RWPE2 (cell line): Measurements from ENCODE around the gene DALRD3.
A peak's percentile ranks its signal among the peaks of the same experiment; 100 is the strongest.

Source experiments
- ATAC-seq: fragments of 200-7000 bp; cut with Tn5 transposase; 3 replicates; pipeline ENCODE4 v1.9.1; 2021; ENCODE audit warnings: low read depth
- DNase-seq: peaks from one replicate; pipeline ENCODE4 v3.0.0-alpha.2; 2020; ENCODE audit warnings: low spot score
- H3K27ac ChIP-seq: fragments of 450-650 bp; 2 replicates; pipeline ENCODE4 v1.5.1; 2017; ENCODE audit warnings: mild to moderate bottlenecking; ENCODE audit not compliant: poor library complexity, severe bottlenecking
- H3K27me3 ChIP-seq: fragments of 250-450 bp; sonication (Bioruptor Pico); 2 replicates; pipeline ENCODE4 v1.5.1; 2021; ENCODE audit warnings: mild to moderate bottlenecking, moderate library complexity; ENCODE audit not compliant: insufficient read depth, poor library complexity, severe bottlenecking
- H3K36me3 ChIP-seq: fragments of 250-450 bp; sonication (Bioruptor Pico); 2 replicates; pipeline ENCODE4 v1.5.1; 2020; ENCODE audit warnings: low read depth, mild to moderate bottlenecking, moderate library complexity
- H3K4me1 ChIP-seq: fragments of 250-450 bp; sonication (Bioruptor Pico); 2 replicates; pipeline ENCODE4 v1.5.1; 2021; ENCODE audit warnings: mild to moderate bottlenecking, moderate library complexity; ENCODE audit not compliant: insufficient read depth, poor library complexity, severe bottlenecking
- H3K4me3 ChIP-seq: fragments of 250-450 bp; sonication (Bioruptor Pico); 2 replicates; pipeline ENCODE4 v1.5.1; 2021; ENCODE audit warnings: mild to moderate bottlenecking, moderate library complexity; ENCODE audit not compliant: severe bottlenecking
- H3K9me3 ChIP-seq: fragments of 250-450 bp; sonication (Bioruptor Pico); 2 replicates; pipeline ENCODE4 v1.5.1; 2021; ENCODE audit warnings: mild to moderate bottlenecking, moderate library complexity; ENCODE audit not compliant: severe bottlenecking
- TF ChIP-seq, protein P1 (sequence below): fragments of 450-650 bp; IDR thresholded peaks from one replicate; pipeline ENCODE4 v1.5.1; 2017; ENCODE audit warnings: mild to moderate bottlenecking, moderate library complexity; ENCODE audit not compliant: poor library complexity, severe bottlenecking

Gene DALRD3

DNA sequence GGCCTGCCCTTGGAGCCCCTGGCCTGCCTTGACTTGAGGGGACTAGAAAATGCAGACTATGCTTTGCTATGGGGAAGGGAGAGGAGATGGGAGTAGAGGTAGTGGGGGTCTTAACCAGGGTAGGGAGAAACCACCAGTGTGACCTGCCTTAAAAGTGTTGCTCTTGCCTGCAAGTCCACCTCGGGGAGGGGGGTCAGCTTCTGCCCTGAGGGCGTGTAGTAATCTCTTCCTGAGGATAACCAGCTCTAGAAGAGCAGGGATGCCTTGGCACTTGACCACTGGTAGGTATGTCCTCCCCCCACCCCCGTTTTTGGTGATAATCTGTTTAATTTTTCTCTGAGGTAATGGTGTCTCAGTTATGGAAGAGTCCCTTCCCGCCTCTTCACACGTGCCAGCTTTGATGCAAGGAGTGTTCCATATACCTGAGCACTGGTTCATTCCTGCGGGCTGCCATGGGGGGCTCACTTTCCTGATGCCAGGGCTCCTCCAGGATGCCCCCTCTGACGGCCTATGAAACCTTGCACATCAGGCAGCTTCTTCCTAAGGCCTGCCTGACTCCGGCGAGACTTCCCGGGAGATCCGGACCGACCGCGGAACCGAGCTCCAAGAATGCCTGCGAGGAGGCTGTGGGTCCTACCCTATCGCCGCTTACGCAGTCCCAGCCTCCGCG lies 29.1 kb downstream of the DALRD3 start:
- no peaks in the 10 kb centered on the region for H3K4me1 ChIP-seq
- H3K27me3 ChIP-seq: no peaks in the 10 kb centered on the region
- H3K36me3 ChIP-seq: peaks cover 6% of the 10 kb centered on the region
- TF ChIP-seq, protein P1, sequence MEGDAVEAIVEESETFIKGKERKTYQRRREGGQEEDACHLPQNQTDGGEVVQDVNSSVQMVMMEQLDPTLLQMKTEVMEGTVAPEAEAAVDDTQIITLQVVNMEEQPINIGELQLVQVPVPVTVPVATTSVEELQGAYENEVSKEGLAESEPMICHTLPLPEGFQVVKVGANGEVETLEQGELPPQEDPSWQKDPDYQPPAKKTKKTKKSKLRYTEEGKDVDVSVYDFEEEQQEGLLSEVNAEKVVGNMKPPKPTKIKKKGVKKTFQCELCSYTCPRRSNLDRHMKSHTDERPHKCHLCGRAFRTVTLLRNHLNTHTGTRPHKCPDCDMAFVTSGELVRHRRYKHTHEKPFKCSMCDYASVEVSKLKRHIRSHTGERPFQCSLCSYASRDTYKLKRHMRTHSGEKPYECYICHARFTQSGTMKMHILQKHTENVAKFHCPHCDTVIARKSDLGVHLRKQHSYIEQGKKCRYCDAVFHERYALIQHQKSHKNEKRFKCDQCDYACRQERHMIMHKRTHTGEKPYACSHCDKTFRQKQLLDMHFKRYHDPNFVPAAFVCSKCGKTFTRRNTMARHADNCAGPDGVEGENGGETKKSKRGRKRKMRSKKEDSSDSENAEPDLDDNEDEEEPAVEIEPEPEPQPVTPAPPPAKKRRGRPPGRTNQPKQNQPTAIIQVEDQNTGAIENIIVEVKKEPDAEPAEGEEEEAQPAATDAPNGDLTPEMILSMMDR: no peak
- no peak for DNase-seq
- no peak for ATAC-seq
- H3K9me3 ChIP-seq: no peaks in the 10 kb centered on the region
- H3K4me3 ChIP-seq: peak overlapping the region; percentile 74
- H3K27ac ChIP-seq: peak overlapping the region; percentile 74

DNA sequence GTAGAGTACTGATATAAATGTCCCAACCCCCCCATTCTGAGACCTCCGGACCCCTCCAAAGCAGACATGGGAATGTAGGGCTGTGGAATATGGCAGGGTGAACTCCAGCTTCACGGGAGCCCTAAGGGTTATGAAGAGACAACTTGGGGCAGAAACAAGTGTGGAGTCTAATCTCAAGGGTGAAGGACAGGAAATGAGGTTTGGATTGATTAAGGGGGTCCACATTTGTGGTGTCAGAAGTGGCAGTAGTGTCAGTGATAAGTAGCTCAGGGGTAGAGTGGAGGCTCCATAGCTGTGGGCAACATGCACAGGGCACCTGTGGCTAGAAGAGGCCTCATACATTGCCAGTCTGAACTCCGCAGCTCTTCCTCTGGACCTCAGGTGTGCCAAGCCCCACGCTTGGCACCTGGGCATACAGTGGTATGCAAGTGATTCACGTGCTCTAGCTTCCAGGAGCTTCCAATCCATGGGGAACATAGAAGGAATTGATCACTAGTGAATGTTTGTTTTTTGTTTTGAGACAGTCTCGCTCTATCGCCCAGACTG lies 32.5 kb downstream of the DALRD3 start:
- Histone ChIP-seq H3K9me3 (no peaks in the 10 kb centered on the region), H3K36me3 (peaks cover 31% of the 10 kb centered on the region), H3K4me3 (no peak overlapping the region), H3K27ac (no peak overlapping the region), H3K27me3 (no peaks in the 10 kb centered on the region), H3K4me1 (no peaks in the 10 kb centered on the region)
- TF ChIP-seq, protein P1: no peak
- DNase-seq: no peak
- no peak for ATAC-seq

DNA sequence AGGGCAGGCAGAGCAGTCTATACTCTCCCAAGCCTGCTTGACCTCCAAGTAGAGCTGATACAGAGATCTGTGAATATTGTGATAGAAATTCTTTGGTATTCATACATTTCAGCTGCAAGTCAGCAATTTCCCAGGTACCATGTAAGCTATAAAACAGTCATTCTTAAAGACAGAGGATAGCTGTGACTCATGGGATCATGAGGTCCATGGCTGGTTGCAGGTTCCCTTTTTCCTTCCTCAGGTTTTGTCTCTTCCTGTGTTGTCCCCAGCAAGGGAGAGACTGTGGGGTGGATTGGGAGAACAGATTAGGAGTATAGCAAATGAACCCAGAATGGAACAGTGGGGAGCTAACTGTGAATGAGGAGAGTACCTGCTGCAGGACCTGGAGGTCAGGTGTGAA lies 33.7 kb downstream of the DALRD3 start:
- no peaks in the 10 kb centered on the region for H3K4me1 ChIP-seq
- ATAC-seq: no peak
- TF ChIP-seq, protein P1: no peak
- H3K27me3 ChIP-seq: no peaks in the 10 kb centered on the region
- no peak overlapping the region for H3K27ac ChIP-seq
- no peak overlapping the region for H3K4me3 ChIP-seq
- DNase-seq: no peak
- H3K9me3 ChIP-seq: no peaks in the 10 kb centered on the region
- H3K36me3 ChIP-seq: peaks cover 39% of the 10 kb centered on the region

DNA sequence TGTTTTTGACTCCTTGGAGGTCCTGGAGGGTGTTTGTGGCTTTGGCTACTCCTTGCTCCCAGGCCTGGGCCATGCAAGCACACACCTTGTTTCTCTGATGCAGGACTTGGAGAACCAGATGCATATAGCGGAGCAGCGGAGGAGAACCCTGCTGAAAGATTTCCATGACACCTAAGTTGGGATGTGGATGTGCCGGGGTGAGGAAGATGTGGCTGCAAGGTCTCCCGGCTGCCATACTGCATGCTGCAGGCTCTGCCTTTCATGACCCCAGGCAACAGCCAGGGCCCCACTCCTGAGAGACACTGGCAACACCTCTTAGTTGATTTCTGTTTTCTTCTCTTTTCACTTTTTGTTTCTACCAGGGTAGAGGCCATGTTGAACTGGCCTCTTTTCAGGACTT lies 35.3 kb downstream of the DALRD3 start:
- H3K27ac ChIP-seq: no peak overlapping the region
- H3K4me3 ChIP-seq: no peak overlapping the region
- TF ChIP-seq, protein P1: no peak
- H3K9me3 ChIP-seq: no peaks in the 10 kb centered on the region
- no peaks in the 10 kb centered on the region for H3K4me1 ChIP-seq
- H3K27me3 ChIP-seq: no peaks in the 10 kb centered on the region
- H3K36me3 ChIP-seq: peaks cover 52% of the 10 kb centered on the region
- DNase-seq (no peak), ATAC-seq (no peak)

DNA sequence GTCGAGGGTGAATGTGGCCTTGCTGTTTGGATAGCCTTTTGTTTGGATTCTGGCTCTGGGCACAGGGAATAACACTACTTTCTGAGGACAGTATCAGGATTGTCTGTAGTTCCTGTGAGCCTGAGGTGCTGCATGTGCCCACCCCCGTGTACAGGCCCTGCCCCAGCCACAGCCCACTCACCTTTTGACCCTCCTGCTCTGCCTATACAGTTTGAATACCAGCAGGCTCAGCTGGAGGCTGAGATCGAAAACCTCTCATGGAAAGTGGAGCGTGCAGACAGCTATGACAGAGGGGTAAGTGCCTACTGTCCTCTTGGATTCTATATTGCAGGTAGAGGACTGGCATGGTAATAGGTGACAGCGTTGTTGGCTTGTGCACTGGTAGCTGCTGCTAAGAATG lies 35.7 kb downstream of the DALRD3 start:
- no peak for ATAC-seq
- H3K27ac ChIP-seq: no peak overlapping the region
- H3K27me3 ChIP-seq: no peaks in the 10 kb centered on the region
- no peak for DNase-seq
- TF ChIP-seq, protein P1: no peak
- H3K4me3 ChIP-seq: no peak overlapping the region
- no peaks in the 10 kb centered on the region for H3K9me3 ChIP-seq
- H3K36me3 ChIP-seq: peaks cover 56% of the 10 kb centered on the region
- H3K4me1 ChIP-seq: no peaks in the 10 kb centered on the region
